Choroid plexus epithelial cell (primary cell): Measurements from ENCODE around the gene TGFB1.
A peak's percentile ranks its signal among the peaks of the same experiment; 100 is the strongest.

Source experiments
- DNase-seq: peaks from one replicate; pipeline ENCODE4 v3.0.0-alpha.2; 2010; ENCODE audit warnings: low read depth
- H3K4me3 ChIP-seq: 2 replicates; pipeline ENCODE4 v1.5.1; 2011; ENCODE audit warnings: low read depth, mild to moderate bottlenecking, control low read depth, low read length, moderate library complexity
- CTCF ChIP-seq: conservative IDR thresholded peaks from 2 replicates; pipeline ENCODE4 v1.5.1; 2011; ENCODE audit warnings: low read depth, mild to moderate bottlenecking, control low read depth, inconsistent platforms, low read length, moderate library complexity

TGFB1 gene

GRCh38 chr19:41369769-41370168 is 16.0 kb upstream of the TGFB1 start:
- DNase-seq, result no peak
- TF ChIP-seq CTCF, result no peak
- H3K4me3 ChIP-seq, result no peak overlapping the region

- no peak for TF ChIP-seq CTCF
- no peak overlapping the region for H3K4me3 ChIP-seq
- DNase-seq, result peak; percentile 88
These were observed 14.2 kb upstream of the TGFB1 start for GRCh38 chr19:41367848-41368301.

GRCh38 chr19:41366089-41366488 is 12.4 kb upstream of the TGFB1 start:
- TF ChIP-seq CTCF, result peak; percentile 18
- no peak for DNase-seq
- H3K4me3 ChIP-seq, result no peak overlapping the region

- H3K4me3 ChIP-seq, result peak overlapping the region; percentile 93
- no peak for TF ChIP-seq CTCF
- DNase-seq, result peak; percentile 29
These were observed 11.0 kb upstream of the TGFB1 start for GRCh38 chr19:41364524-41365391.

- no peak for TF ChIP-seq CTCF
- DNase-seq, result peak; percentile 99
- peak within 1 kb of the TSS; percentile 93 for H3K4me3 ChIP-seq
These were observed 10.2 kb upstream of the TGFB1 start, which contains the start of gene B9D2 for GRCh38 chr19:41363753-41364523. Gene B9D2, minus strand, starts transcription at chr19:41364149. Its CDS starts 630 bp downstream, at chr19:41363519.

GRCh38 chr19:41363371-41363752 is 9.6 kb upstream of the TGFB1 start:
- H3K4me3 ChIP-seq, result peak overlapping the region; percentile 93
- DNase-seq, result no peak
- TF ChIP-seq CTCF, result no peak
